Measurements from ENCODE around the gene MTFMT. TPM values are rescaled to one million over a fixed set of nuclear protein-coding genes. Genes with fewer than 3 reads are reported as not detected.

Gene MTFMT
- total RNA-seq, 2 donors from 2014 or later = 25.9 to 42.4 TPM

- H3K9me3 ChIP-seq = no peaks in the 10 kb centered on the region
- no peaks in the 10 kb centered on the region for H3K4me1 ChIP-seq (ENCODE audit: control insufficient read depth in 1 of 2, low read depth in 2 of 2)
- ATAC-seq (ENCODE audit: insufficient number of reproducible peaks, low FRiP score, low read depth) = no peak
- TF ChIP-seq CTCF (IDR thresholded peaks at IDR 0.05) = no peak
- peaks cover 38% of the 10 kb centered on the region for H3K36me3 ChIP-seq
- no peaks in the 10 kb centered on the region for H3K27me3 ChIP-seq (replicated peaks; ENCODE audit: insufficient read depth)
- no peak overlapping the region for H3K4me3 ChIP-seq
- H3K27ac ChIP-seq = no peak overlapping the region
- no peak for DNase-seq (ENCODE audit: low spot score)
Observed at GRCh38 chr15:64970698-64971097, 58.7 kb downstream of the MTFMT start.

GRCh38 chr15:64969401-64969800, 60.0 kb downstream of the MTFMT start:
- TF ChIP-seq CTCF (IDR thresholded peaks at IDR 0.05) = no peak
- H3K9me3 ChIP-seq = no peaks in the 10 kb centered on the region
- H3K27me3 ChIP-seq (replicated peaks; ENCODE audit: insufficient read depth) = no peaks in the 10 kb centered on the region
- ATAC-seq (ENCODE audit: insufficient number of reproducible peaks, low FRiP score, low read depth) (no peak), DNase-seq (ENCODE audit: low spot score) (no peak)
- H3K36me3 ChIP-seq = peaks cover 49% of the 10 kb centered on the region
- no peak overlapping the region for H3K4me3 ChIP-seq
- H3K27ac ChIP-seq = no peak overlapping the region
- no peaks in the 10 kb centered on the region for H3K4me1 ChIP-seq (ENCODE audit: control insufficient read depth in 1 of 2, low read depth in 2 of 2)

- Histone ChIP-seq H3K4me3 (no peak overlapping the region), H3K9me3 (no peaks in the 10 kb centered on the region), H3K36me3 (peaks cover 73% of the 10 kb centered on the region), H3K27ac (no peak overlapping the region), H3K4me1 (ENCODE audit: control insufficient read depth in 1 of 2, low read depth in 2 of 2) (no peaks in the 10 kb centered on the region), H3K27me3 (replicated peaks; ENCODE audit: insufficient read depth) (no peaks in the 10 kb centered on the region)
- DNase-seq (ENCODE audit: low spot score) (no peak), ATAC-seq (ENCODE audit: insufficient number of reproducible peaks, low FRiP score, low read depth) (no peak)
- TF ChIP-seq CTCF (IDR thresholded peaks at IDR 0.05) = no peak
Observed at GRCh38 chr15:64961013-64961412, 68.4 kb downstream of the MTFMT start.

- Histone ChIP-seq H3K36me3 (peaks cover 75% of the 10 kb centered on the region), H3K27ac (no peak overlapping the region), H3K4me1 (ENCODE audit: control insufficient read depth in 1 of 2, low read depth in 2 of 2) (no peaks in the 10 kb centered on the region), H3K27me3 (replicated peaks; ENCODE audit: insufficient read depth) (no peaks in the 10 kb centered on the region), H3K9me3 (no peaks in the 10 kb centered on the region), H3K4me3 (no peak overlapping the region)
- no peak for ATAC-seq (ENCODE audit: insufficient number of reproducible peaks, low FRiP score, low read depth)
- TF ChIP-seq CTCF (IDR thresholded peaks at IDR 0.05) = no peak
- no peak for DNase-seq (ENCODE audit: low spot score)
Observed at GRCh38 chr15:64960153-64960552, 69.3 kb downstream of the MTFMT start.

GRCh38 chr15:64959128-64959527, 70.3 kb downstream of the MTFMT start:
- DNase-seq (ENCODE audit: low spot score) (no peak), ATAC-seq (ENCODE audit: insufficient number of reproducible peaks, low FRiP score, low read depth) (no peak)
- Histone ChIP-seq H3K9me3 (no peaks in the 10 kb centered on the region), H3K4me3 (no peak overlapping the region), H3K4me1 (ENCODE audit: control insufficient read depth in 1 of 2, low read depth in 2 of 2) (no peaks in the 10 kb centered on the region), H3K27ac (no peak overlapping the region), H3K36me3 (peaks cover 67% of the 10 kb centered on the region), H3K27me3 (replicated peaks; ENCODE audit: insufficient read depth) (no peaks in the 10 kb centered on the region)
- TF ChIP-seq CTCF (IDR thresholded peaks at IDR 0.05) = no peak

Measured in thoracic aorta (tissue), 2 donors.